ENCODE results near the gene ANKRD6.
"Not testable (repeated sequence)": the region's sequence is repeated elsewhere in the genome, so short reads cannot be mapped to it uniquely, and the experiment has no call there.

ANKRD6 gene

GRCh38 chr6:89605861-89606260, 172.9 kb downstream of the ANKRD6 start:
- no peak for DNase-seq

GRCh38 chr6:89610149-89610642, 177.2 kb downstream of the ANKRD6 start:
- DNase-seq, result peak; percentile 73 to 92 (median 84)

GRCh38 chr6:89611666-89612065, 178.7 kb downstream of the ANKRD6 start:
- DNase-seq, result no peak

- DNase-seq, result no peak
Measured at GRCh38 chr6:89612121-89612520, 179.2 kb downstream of the ANKRD6 start.

- DNase-seq, result no peak
Measured at GRCh38 chr6:89613790-89614189, 180.8 kb downstream of the ANKRD6 start.

- DNase-seq, result no peak
Measured at GRCh38 chr6:89615882-89616281, 182.9 kb downstream of the ANKRD6 start.

- no peak for DNase-seq
Measured at GRCh38 chr6:89616531-89616930, 183.6 kb downstream of the ANKRD6 start.

GRCh38 chr6:89618026-89618425, 185.1 kb downstream of the ANKRD6 start:
- DNase-seq, result no peak

GRCh38 chr6:89619567-89619966, 186.6 kb downstream of the ANKRD6 start:
- DNase-seq, result no peak

GRCh38 chr6:89623749-89624148, 190.8 kb downstream of the ANKRD6 start:
- no peak for DNase-seq

- DNase-seq, result no peak
Measured at GRCh38 chr6:89630488-89630887, 197.5 kb downstream of the ANKRD6 start.

- DNase-seq, result not testable (repeated sequence)
Measured at GRCh38 chr6:89636412-89636811, 203.5 kb downstream of the ANKRD6 start.

- no peak for DNase-seq
Measured at GRCh38 chr6:89637960-89638319, 205.0 kb downstream of the ANKRD6 start.

- peak; percentile 95 to 96 (median 96) for DNase-seq
Measured at GRCh38 chr6:89638320-89639195, 205.6 kb downstream of the ANKRD6 start, which contains the start of gene LYRM2. LYRM2 (minus strand) TSS chr6:89638747; CDS start chr6:89638716, 31 bp downstream.

GRCh38 chr6:89640804-89641203, 207.9 kb downstream of the ANKRD6 start:
- DNase-seq, result no peak

GRCh38 chr6:89641581-89641980, 208.6 kb downstream of the ANKRD6 start:
- not testable (repeated sequence) for DNase-seq

- DNase-seq, result no peak
Measured at GRCh38 chr6:89642956-89643355, 210.0 kb downstream of the ANKRD6 start.

- DNase-seq, result no peak
Measured at GRCh38 chr6:89643406-89643805, 210.5 kb downstream of the ANKRD6 start.

GRCh38 chr6:89644864-89645263, 211.9 kb downstream of the ANKRD6 start:
- DNase-seq, result no peak

GRCh38 chr6:89649682-89650081, 216.7 kb downstream of the ANKRD6 start:
- no peak for DNase-seq

GRCh38 chr6:89650579-89650978, 217.6 kb downstream of the ANKRD6 start:
- no peak for DNase-seq

- no peak for DNase-seq
Measured at GRCh38 chr6:89655122-89655521, 222.2 kb downstream of the ANKRD6 start.

- no peak for DNase-seq
Measured at GRCh38 chr6:89657445-89658158, 224.7 kb downstream of the ANKRD6 start.

- no peak for DNase-seq
Measured at GRCh38 chr6:89660981-89661380, 228.0 kb downstream of the ANKRD6 start.
